Smooth muscle cell of the brain vasculature (primary cell): ENCODE results near the gene RNF183.
"Not testable (repeated sequence)": the region's sequence is repeated elsewhere in the genome, so short reads cannot be mapped to it uniquely, and the experiment has no call there.

Source experiments
- DNase-seq: peaks from one replicate; pipeline ENCODE4 v3.0.0-alpha.2; 2012; ENCODE audit warnings: low read depth, low spot score

RNF183 gene

DNA sequence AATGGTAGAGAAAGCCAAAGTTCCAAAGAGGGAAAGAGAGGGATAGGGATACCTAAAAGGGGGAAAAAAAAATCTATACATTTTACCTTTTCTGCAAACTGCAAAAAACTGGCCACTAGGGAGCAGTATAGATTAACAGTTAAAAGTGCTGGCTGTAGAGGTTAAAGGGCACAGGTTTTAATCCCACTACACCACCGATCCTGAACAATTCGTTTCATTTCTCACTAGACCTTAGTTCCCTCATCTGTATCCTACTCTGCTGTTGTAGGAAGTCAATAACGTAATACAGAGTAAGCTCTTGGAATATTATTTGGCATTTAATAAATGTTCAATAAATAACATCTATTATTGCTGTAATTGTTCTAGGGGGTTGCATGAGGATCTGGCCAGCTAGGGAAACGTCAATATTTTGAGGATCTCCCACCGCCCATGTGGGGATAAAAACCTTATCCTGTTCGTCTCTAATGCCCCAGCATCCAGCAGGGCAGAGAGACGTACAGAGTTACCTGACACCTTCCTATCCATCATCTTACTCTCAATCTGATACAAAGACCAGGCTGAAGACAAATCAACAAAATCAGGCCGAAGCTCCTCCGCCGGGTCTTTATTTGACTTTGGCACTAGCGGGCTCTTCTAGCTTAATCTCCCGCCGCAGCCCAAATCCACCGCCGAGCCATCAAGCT lies 28.6 kb downstream of the RNF183 start:
- no peak for DNase-seq

DNA sequence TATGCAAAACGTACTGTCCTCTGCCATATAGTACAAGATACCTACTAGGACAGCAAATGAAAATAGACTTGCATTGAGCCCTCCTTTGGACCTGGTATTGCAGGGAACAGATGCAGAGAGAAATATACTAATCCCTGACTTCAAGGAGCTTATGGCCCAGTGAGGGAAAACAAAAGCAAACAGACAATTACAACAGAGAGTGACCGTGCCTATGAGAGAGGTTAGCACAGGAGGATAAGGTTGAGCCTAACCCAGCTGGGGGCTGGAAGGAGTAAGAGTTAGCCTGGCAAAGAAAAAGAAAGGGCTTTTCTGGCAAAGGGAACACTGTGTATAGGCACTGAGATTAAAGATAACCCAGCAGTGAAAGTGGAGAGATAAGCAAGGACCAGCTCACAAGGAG lies 33.3 kb downstream of the RNF183 start:
- no peak for DNase-seq

DNA sequence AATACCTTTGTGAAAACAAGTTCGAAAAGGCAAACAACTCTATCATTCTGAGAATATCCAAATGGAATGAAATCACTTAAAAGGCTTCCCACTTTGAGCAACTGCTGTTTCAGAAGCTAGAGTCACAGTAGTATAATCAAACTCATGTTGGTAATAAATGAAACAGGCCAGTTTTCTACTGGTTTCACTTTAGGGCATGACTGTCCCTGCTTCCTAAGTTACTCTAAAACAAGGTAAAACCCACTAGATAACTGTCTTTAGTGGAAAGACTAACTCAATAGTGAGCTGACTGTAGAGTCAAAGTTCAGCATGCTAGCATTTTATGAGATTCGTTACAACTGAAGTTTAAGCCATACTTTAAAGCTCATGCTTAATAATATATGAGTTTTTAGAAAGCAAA lies 33.8 kb downstream of the RNF183 start:
- DNase-seq: no peak

DNA sequence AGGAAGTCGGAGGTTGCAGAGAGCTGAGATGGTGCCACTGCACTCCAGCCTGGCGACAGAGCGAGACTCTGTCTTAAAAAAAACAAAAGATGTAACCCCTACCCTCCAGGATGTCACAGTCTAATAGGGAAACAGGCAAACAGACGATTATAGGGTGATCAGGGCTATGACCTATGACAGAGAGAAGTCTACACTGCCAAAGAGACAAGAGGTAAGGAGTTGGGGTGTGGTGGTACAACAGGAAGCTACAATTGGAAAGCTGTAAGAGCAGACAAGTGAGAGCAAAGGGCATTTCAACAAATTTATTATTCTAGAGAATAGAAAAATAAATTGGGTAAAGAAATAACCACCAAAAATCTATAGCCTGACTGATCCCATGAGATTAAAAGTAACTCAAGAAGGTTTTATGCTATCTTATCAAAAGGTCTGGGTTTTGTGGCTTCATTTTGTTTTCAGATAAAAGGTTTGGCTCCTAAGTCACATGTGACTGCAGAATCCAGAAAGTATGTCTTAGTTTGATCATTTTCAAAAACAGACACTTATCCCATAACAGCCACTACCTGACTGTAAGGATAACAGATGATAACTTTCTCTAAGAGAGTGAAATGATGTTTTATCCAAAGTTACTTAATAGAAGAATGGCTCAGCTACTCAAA lies 35.1 kb downstream of the RNF183 start:
- DNase-seq: no peak

DNA sequence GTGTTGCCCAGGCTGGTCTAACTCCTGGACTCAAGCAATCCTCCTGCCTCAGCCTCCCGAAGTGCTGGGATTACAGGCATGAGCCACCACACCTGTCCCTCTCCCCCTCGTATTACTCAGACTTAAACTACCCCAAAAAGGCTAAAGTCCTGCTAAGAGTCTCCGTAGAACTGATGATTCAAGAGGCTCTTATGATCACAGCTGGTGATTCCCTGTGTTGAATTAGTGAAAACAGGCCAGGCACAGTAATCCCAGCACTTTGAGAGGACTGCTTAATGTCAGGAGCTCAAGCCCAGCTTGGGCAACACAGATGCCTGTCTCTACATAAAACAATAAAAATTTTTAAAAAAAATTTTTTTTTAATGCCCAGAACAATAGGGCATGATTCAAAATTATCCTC lies 37.0 kb downstream of the RNF183 start:
- no peak for DNase-seq

DNA sequence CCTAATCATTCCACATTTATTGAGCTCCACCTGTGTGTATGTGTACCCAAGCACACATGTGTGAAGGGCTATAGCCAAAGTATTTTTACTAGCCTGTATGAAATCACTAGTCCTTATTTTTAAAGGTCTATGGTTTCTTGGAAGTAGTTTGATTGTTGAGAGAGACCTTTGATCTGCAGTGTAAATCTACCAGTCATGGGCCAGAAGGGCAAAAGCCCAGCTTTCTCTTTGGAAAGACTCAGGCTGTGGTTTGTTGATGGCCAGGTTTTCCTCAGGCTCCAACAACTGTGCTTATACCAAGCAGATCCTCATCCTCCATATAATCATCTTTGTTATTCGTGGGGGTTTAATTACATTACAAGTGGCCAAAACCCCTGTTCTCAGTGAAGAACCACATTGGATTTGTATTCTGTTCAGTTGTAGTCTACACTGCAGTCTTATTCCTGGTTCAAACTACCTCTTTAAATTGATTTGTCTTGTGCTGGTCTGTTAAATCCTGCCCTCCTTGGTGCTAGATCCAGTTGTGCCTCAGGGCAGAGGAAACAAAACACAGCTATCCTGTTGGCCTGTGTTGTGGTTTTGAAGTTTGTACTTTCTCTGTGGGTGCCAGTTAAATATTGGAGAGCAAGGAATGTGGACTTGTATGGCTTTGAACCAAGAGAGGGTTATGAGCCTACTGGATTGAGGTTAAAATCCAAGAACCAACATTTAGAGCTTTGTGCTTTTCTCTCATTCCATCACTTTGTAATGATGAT lies 41.1 kb downstream of the RNF183 start:
- DNase-seq: no peak

DNA sequence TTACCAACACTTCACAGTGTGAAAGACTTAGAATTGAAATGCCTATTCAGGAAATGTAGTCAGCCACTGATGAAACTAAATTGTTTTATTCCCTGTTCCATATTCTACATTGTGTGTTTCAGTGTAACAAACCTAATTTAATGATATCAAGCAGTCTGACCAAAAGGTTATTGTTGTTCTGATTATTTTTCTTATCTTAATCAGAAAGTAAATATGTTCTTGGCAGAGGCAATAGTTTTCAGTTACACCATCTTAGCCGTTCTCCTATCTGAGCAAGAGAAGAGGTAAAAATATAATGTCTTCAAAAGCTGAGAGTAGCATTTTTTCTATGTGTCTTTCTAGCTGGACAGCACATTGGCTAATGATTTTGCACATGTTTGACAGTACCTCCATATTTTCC lies 44.9 kb downstream of the RNF183 start:
- DNase-seq: no peak

DNA sequence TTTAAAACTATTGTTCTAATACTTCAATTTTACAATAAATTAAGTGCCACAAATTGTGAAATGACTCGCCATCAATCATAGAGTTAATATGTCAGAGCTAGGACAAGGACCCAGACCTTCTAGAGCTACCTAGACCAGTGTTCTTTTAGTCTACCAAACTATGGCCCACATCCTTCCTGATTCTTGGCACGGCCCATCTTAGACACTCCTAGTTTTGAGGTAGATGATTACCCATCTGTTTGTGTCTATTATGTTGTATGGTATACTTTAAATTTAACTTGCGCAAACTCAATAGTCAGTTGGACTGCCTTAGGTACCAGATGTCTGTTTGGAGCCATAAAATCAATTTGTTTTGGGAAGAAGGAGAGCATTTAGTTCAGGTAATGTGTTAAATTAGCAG lies 45.3 kb downstream of the RNF183 start:
- DNase-seq: no peak

DNA sequence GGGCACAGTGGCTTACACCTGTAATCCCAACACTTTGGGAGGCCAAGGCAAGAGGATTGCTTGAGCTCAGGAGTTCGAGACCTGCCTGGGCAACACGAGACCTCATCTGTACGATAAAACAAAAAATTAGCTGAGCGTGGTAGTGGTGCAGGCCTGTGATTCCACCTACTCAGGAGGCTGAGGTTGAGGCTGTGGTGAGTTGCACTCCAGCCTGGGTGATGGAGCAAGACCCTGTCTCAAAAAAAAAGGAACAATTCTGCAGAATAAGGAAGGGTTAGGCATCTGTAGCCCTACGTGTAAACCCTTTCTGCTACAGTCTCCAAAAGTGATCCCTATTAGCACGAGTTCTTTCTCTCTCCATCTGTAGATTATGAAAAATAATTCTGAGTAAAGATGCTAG lies 47.7 kb downstream of the RNF183 start:
- no peak for DNase-seq

DNA sequence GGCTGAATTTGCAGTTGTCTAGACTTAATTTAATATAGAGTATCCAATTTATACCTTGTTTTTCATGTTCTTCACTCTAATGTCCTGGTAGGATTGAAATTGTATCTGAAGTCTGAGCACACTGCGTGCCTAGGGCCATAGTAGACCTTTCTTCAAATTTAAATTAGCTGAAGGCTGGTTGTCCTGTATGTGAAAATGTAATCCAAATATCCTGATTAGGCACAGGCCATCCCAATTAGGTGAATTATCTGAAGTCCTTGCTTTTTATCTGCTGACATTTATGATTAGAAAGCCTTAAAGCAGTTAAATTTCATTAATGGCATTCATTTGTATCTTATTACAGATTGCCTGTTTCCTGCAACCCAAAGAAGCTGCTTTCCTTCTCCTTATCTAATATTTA lies 48.2 kb downstream of the RNF183 start:
- DNase-seq: no peak

DNA sequence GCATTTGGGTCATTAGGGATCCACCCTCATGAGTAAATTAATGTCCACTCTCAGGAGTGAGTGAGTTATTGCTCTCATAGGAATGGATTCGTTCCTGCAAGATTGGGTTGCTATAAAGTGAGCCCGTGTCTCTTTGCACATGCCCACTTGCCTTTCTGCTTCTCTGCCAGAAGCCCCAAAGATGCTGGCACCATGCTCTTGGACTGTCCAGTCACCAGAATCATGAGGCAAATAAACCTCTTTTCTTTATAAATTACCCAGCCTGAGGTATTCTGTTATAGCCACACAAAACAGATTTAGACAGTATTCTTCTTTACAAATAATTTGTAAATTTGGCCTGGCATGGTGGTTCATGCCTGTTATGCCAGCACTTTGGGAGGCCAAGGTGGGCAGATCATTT lies 52.4 kb downstream of the RNF183 start:
- DNase-seq: no peak

DNA sequence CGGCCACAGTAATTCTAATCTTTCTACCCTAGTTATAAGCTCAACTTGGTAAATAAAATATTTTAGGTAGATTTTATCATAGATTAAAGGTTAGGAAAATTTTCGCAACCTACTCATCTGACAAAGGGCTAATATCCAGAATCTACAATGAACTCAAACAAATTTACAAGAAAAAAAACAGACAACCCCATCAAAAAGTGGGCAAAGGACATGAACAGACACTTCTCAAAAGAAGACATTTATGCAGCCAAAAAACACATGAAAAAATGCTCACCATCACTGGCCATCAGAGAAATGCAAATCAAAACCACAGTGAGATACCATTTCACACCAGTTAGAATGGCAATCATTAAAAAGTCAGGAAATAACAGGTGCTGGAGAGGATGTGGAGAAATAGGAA lies 53.5 kb downstream of the RNF183 start:
- not testable (repeated sequence) for DNase-seq

DNA sequence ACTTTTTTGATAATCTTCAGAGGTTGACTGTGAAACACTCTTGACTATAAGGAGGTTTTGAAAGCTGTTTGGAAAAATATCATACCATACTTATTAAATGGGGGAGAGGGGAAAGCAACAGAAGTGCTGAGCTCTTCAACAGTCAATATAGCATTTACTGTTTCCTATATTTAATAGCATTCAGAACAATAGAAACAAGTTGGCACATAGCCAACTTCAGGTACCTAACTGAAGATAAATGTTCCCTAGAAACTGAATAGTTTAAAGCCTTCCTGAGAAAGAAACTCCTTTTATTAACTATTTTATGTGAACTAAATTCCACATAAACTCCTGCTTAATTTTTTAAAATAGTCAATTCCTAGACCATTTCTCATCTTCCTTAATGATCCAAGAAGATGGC lies 55.5 kb downstream of the RNF183 start:
- DNase-seq: no peak
